ENCODE measurements around the gene NPC1.
"Not testable (repeated sequence)": the region's sequence is repeated elsewhere in the genome, so short reads cannot be mapped to it uniquely, and the experiment has no call there.

The NPC1 gene

GRCh38 chr18:23573626-23574431, 12.5 kb downstream of the NPC1 start:
- DNase-seq: no peak

DNA sequence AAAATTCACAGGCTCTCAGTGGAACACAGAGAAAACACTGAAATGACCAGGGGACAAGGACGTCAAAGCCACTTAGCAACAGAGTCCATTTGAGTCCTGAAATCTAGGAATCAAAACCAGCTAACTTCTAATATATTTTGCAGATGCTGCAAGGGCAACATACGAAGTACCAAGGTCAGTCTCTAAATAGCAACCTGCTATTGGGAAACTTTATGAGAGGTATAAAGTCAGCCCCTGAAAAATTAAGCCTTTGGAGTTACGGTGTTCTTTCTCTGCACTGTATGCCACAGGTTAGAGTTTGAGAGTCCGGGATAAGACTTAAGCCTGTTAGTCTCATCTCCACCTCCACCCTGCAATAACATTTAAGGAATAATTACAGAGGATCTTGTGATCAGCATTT, 13.3 kb downstream of the NPC1 start:
- no peak for DNase-seq

GRCh38 chr18:23572570-23572969, 13.7 kb downstream of the NPC1 start:
- DNase-seq: no peak

DNA sequence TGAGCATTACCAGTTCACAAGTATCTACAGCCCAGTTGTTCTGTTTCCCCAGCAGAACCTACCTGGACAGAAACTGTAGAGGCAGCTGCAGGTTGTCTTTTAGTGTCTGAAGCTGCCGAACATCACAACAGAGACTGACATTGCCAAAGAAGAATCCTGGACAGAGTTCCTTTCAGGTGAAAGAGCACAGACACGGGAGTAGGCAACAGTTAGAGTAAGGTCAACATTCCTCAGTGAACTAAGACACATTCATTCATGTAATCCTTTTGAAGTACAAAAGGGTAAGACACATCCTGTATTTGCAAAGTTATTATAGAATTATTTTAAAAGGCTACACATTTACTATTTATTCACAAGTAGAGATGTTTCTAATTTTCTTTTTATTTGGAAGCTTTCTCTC, 14.3 kb downstream of the NPC1 start:
- no peak for DNase-seq

- no peak for DNase-seq
Measured at GRCh38 chr18:23570912-23571504, 15.3 kb downstream of the NPC1 start.

DNA sequence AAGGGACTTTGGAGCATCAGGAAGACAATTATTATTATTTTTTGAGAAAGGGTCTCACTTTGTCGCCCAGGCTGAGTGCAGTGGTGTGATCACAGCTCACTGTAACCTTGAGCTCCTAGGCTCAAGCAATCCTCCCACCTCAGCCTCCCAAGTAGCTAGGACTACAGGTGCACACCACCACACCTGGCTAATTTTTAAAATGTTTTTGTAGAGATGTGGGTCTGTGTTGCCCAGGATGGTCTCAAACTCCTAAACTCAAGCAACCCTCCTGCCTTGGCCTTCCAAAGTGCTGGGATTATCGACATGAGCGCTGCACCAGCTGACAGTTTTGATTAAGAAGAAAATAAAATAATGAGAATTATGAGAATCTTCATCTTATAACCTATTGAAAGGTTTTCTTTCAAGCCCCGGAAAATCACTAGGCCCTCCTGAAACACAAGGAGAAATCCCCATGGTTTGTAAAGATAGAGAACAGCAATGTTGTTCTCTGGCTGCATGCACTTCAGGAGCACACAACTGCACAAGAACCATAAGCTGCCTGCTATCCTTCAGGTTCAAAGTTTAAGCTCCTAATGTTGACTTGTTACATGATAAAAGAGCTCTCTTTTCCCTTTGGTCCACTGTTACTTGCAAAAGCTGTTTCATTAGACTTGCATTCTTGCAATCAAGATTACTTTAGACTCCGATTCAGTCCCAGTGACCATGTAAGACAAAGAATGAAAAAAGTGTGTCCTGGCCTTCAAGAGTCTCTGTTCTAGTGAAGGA, 16.8 kb downstream of the NPC1 start:
- no peak for DNase-seq

DNA sequence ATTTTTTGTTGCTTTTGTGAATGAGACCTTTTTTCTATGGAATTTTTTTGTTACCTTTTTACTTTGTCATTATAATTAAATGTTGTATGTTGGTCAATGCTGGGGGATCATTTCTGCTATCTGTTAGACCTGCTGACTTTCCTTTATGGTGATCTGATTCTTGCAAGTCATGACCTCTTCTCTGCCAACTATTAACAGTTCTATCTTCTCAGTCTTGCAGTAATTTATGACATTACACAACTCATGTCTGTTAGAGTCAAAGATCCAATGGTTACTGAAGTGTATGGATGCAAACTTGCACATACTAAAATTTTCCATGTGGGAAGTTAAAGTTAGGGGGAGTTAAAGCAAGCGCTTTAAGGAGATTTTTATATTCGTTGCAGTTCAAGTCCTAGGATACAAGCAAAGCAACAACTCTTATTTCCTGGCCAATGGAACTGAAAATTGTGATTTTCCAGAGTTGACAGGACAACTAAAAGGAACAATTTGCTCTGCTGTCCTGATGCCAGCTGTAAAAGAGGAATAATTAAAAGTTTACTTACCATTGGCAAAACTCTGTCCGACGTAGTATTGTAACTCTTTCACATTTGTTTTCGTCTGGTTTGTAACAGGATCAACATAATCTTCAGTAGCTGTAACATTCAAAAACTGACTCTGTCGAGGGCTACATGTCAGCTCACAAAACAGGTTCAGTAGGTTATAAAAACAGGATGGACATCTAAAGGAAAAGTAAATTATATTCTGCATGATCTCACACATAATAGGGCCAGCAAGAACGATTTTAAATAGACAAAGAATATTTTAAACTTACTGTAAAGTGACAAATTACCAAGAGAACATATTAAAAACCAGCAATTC, 17.8 kb downstream of the NPC1 start:
- no peak for DNase-seq

DNA sequence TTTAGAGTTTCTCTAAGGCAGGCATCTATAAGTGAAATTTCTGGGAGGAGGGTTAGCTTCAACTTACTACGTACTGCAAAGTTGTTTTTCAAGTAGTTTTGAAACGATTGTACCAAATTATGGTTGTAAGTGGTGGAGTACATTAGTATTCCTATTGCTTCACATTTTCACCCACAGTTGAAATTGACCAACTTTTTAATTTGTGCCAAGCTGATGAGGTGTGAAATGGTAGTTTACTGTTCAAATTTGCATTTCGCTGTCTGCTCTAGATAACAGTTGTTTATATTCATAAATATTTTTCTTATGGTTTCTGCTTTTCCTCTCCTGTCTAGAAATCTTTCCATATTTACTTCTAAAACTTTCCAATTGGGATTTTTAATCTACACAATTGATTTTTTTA, 18.6 kb downstream of the NPC1 start:
- no peak for DNase-seq

DNA sequence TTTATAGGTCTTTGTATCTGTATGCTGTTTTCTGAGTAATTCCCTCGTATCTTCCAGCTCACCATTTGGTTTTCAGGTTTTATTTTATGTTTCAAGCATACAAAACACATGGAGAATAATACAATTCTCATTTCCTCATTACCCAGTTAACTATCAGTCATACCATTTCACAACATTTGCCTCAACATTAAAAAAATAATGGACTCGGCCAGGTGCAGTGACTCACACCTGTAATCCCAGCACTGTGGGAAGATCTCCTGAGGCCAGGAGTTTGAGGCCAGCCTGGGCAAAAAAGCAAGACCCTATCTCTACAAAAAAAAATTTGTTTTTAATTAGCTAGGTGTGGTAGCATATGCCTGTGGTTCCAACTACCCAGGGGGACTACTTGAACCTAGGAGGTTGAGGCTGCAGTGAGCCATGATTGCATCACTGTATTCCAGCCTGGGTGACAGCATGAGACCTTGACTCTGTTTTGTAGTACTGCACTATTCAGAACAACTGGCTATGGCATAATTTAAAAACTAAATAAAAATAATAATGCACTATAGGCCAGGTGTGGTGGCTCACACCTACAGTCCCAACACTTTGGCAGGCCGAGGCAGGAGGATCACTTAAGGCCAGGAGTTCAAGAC, 20.3 kb downstream of the NPC1 start:
- DNase-seq: no peak

DNA sequence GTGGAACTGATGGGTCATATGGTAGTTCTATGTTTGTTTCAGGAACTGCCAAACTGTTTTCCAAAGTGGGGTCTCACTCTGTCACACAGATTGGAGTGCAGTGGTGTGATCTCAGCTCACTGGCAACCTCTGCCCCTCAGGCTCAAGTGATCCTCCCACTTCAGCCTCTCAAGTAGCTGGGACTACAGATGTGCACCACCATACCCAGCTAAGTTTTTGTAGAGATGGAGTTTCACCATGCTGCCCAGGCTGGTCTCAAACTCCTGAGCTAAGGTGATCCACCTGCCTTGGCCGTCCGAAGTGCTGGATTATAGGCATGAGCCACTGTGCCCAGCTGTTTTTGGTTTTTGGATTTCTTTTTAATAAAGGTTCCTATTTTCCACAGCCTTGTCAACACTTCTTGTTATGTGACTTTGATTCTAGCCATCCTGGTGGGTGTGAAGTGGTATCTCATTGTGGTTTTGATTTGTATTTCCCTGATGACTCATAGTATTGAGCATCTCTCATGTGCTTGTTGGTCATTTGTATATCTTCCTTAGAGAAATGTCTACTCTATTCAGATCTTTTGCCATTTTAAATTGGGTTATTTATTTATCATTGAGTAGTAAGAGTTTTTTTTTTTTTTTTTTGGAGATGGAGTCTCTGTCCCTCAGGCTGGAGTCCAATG, 22.8 kb downstream of the NPC1 start:
- DNase-seq: no peak

DNA sequence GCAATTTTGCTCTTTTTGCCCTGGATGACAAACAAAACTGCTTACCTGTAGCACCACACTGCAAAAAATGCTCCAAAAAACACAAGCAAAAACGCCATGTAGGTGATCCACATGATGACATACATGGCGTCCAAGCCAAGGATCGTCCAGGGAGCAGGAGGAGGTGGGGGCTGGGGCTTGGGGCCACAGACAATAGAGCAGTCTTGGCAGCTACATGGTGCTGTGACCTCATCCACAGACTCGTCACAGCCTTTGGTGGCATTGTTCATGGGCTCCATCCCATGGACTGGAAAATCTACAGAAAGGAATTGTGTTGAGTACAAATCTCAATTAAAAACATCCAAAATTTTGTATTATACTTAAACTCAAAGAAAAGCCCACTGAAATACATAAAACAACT, 26.1 kb downstream of the NPC1 start:
- no peak for DNase-seq

DNA sequence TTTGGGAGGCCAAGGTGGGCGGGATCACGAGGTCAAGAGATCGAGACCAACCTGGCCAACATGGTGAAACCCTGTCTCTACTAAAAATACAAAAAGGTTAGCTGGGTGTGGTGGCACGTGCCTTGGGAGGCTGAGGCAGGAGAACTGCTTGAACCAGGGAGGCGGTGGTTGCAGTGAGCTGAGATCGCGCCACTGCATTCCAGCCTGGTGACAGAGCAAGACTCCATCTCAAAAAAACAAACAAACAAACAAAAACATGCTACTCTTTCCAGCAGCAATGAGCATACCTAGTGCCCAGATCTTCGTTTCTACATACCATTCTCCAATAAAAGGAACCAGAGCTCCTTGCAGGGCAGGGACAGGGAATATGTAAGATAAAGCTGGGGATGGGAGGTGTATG, 28.8 kb downstream of the NPC1 start:
- DNase-seq: not testable (repeated sequence)

- no peak for DNase-seq
Measured at GRCh38 chr18:23556145-23556780, 30.0 kb downstream of the NPC1 start.

DNA sequence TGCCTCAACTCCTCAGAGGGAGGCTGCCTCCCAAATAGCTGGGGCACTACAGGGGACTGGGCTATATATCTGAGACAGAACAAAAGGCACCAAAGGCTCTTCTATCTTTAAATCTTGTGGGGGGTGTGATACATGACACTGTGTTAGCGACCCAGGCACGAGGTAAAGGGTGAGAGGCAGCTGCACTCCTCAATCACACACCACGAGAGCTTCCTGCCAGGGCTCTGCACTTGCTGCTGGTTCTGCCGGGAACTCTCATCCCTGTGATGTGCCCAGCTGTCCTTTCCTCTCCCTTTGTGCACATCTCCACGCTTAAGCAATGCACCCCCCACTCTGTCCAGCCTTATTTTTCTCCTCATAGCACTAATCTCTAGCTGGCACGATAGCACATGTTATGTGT, 32.4 kb downstream of the NPC1 start:
- no peak for DNase-seq

DNA sequence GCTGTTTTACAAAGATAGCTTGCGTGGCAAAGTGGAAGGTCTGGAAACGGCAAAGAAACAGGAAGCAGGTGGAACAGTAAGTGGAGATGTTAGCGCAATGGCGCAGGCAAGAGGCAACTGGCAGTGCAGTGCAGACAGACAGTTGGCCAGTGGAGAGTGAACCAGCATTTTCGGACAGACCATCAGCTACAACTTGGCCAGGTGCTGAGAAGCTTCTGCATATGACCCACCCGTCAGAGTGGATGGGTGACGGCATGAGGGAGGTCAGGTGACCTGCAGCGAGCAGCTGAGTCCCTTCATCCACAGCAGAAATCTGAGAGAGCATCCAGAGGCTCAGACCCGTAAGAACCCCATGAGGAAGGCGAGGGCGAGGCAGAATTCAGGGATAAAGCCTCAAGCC, 33.8 kb downstream of the NPC1 start:
- no peak for DNase-seq

DNA sequence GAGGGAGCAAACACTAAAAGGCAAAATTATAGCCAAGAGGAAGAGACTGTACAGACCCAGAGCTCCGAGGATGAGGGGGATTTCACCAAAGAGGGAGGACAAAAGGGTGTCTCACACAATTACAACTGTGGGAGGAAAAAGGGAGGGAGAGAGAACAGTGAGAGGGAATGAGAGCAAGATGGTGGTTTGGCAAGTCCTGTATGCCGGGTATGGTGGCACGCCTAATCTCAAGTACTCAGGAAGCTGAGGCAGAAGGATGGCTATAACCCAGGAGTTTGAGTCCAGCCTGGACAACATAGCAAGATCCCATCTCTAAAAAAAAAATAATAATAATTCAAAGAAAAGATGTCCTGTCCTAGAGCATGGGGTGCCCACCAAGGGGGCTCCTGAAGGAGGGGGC, 34.3 kb downstream of the NPC1 start:
- no peak for DNase-seq

DNA sequence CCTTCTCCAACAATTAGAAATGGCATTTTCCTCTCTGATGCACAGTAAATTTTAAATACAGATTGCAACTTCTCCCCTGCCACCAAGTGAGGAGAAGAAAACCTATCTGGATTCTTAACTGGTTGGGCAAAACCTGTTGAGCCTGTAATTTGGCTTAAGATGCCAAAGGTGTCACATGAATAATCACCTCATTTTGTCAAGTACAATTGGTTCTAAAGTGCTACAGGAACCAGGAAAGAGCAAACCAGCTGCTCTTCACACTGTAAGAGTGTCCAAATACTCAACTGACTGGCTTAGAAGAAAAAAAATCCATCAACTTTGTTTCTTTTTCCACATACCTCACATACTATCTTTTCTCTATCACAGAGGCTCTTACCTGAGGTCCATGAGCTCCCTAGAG, 35.4 kb downstream of the NPC1 start:
- no peak for DNase-seq

GRCh38 chr18:23548719-23549118, 37.6 kb downstream of the NPC1 start:
- no peak for DNase-seq

GRCh38 chr18:23548275-23548674, 38.0 kb downstream of the NPC1 start:
- DNase-seq: no peak

GRCh38 chr18:23547846-23548245, 38.5 kb downstream of the NPC1 start:
- no peak for DNase-seq

GRCh38 chr18:23547306-23547705, 39.0 kb downstream of the NPC1 start:
- DNase-seq: no peak

Data from left hindlimb (tissue), 1 donor.